ENCODE data around the gene ARHGEF25. TPM values are rescaled to one million over a fixed set of nuclear protein-coding genes. Genes with fewer than 3 reads are reported as not detected.

ARHGEF25 gene
- total RNA-seq, 4 donors from 2014 or later, result 116 to 140 (median 128) TPM

DNA sequence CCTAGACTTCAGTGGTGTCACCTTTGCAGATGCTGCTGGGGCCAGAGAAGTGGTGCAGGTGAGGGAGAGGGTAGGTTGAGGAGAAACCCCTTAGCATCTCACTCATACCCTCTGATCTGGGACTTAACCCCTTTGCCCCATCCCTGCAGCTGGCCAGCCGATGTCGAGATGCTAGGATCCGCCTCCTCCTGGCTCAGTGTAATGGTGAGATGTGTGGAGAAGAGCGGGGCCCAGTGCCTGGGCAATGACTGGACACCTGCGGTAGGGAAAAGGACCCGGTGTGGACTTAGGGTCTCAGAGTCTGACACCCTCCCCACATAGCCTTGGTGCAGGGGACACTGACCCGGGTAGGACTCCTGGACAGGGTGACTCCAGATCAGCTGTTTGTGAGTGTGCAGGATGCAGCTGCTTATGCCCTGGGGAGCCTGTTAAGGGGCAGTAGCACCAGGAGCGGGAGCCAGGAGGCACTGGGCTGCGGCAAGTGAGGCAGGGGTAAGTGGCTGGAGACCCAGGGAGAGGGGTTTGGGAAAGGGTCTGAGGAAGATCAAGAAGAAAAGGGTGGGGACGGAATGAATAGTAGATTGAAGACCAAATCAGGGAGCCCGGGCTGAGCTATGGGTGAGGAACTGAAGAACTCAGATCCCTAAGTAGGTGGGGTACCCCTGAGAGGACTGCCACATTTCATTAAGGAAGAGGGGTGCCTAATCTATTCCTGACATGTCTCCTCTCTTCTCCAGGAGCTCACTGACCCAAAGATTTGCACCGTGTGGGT is 14.2 kb downstream of the ARHGEF25 start:
- Histone ChIP-seq H3K9me3 (no peaks in the 10 kb centered on the region), H3K4me3 (no peak overlapping the region), H3K27me3 (peaks cover 52% of the 10 kb centered on the region), H3K36me3 (peaks cover 0 to 31% of the 10 kb centered on the region in 2 donors), H3K4me1 (peaks cover 0 to 36% (median 12%) of the 10 kb centered on the region in 3 donors), H3K27ac (no peak overlapping the region)
- TF ChIP-seq POLR2AphosphoS5 (IDR thresholded peaks at IDR 0.05) (no peak), POLR2A (IDR thresholded peaks at IDR 0.05) (no peak), EP300 (IDR thresholded peaks at IDR 0.05) (no peak)
- TF ChIP-seq, protein P1, sequence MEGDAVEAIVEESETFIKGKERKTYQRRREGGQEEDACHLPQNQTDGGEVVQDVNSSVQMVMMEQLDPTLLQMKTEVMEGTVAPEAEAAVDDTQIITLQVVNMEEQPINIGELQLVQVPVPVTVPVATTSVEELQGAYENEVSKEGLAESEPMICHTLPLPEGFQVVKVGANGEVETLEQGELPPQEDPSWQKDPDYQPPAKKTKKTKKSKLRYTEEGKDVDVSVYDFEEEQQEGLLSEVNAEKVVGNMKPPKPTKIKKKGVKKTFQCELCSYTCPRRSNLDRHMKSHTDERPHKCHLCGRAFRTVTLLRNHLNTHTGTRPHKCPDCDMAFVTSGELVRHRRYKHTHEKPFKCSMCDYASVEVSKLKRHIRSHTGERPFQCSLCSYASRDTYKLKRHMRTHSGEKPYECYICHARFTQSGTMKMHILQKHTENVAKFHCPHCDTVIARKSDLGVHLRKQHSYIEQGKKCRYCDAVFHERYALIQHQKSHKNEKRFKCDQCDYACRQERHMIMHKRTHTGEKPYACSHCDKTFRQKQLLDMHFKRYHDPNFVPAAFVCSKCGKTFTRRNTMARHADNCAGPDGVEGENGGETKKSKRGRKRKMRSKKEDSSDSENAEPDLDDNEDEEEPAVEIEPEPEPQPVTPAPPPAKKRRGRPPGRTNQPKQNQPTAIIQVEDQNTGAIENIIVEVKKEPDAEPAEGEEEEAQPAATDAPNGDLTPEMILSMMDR (IDR thresholded peaks at IDR 0.05), result no peak
- ATAC-seq, result no peak
- 64 to 75% methylated on average over 4 to 6 of the region's 12 CpGs for WGBS, 2 donors (ENCODE audit: low coverage in 1 of 2)

- no peak for ATAC-seq
- Histone ChIP-seq H3K4me1 (peaks cover 0 to 28% (median 7%) of the 10 kb centered on the region in 3 donors), H3K36me3 (peaks cover 0 to 31% of the 10 kb centered on the region in 2 donors), H3K9me3 (no peaks in the 10 kb centered on the region), H3K27me3 (peaks cover 52% of the 10 kb centered on the region), H3K27ac (no peak overlapping the region), H3K4me3 (no peak overlapping the region)
- 57 to 60% methylated on average over 1 to 10 of the region's 13 CpGs for WGBS, 2 donors (ENCODE audit: low coverage in 1 of 2)
- TF ChIP-seq, protein P1 (IDR thresholded peaks at IDR 0.05), result no peak
- TF ChIP-seq EP300 (IDR thresholded peaks at IDR 0.05) (no peak), POLR2AphosphoS5 (IDR thresholded peaks at IDR 0.05) (no peak), POLR2A (IDR thresholded peaks at IDR 0.05) (no peak)
Observed at GRCh38 chr12:57626111-57626920, 15.1 kb downstream of the ARHGEF25 start.

DNA sequence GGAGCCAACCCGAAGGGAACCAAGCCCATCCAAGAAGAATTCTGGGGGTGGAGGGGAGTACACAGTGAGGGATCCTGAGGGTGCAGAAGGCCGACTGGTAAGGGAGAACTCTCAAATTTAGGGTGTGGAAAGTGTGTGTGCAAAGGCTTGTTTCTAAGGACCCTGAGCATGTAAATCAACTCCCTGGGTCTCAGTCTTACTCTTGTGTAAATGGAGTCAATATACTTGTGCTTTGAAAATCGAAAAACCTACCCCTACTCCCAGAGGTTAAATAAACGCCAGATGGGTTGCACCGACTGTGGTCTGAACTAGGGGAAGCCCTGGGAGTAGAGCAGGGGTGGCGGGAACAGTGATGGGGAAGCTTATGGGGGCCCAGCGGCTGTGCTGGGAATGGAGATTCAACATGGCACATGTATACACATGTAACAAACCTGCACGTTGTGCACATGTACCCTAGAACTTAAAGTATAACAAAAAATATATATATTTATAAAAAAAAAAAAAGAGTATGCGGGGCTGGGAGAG is 15.7 kb downstream of the ARHGEF25 start:
- Histone ChIP-seq H3K27me3 (peaks cover 56% of the 10 kb centered on the region), H3K4me3 (no peak overlapping the region), H3K4me1 (peaks cover 0 to 28% (median 4%) of the 10 kb centered on the region in 3 donors), H3K9me3 (no peaks in the 10 kb centered on the region), H3K36me3 (peaks cover 0 to 31% of the 10 kb centered on the region in 2 donors), H3K27ac (no peak overlapping the region)
- no peak for ATAC-seq
- TF ChIP-seq, protein P1 (IDR thresholded peaks at IDR 0.05), result no peak
- TF ChIP-seq EP300 (IDR thresholded peaks at IDR 0.05), result no peak
- TF ChIP-seq POLR2AphosphoS5 (IDR thresholded peaks at IDR 0.05), result no peak
- TF ChIP-seq POLR2A (IDR thresholded peaks at IDR 0.05), result no peak
- 41 to 52% methylated on average over 6 to 8 of the region's 9 CpGs for WGBS, 2 donors (ENCODE audit: low coverage in 1 of 2)

- Histone ChIP-seq H3K36me3 (peaks cover 0 to 31% of the 10 kb centered on the region in 2 donors), H3K4me1 (peaks cover 0 to 34% (median 10%) of the 10 kb centered on the region in 3 donors), H3K9me3 (no peaks in the 10 kb centered on the region), H3K27ac (no peak overlapping the region), H3K27me3 (peaks cover 58% of the 10 kb centered on the region), H3K4me3 (peak overlapping the region in 1 of 2 donors; percentile 8)
- ATAC-seq, result no peak
- TF ChIP-seq, protein P1 (IDR thresholded peaks at IDR 0.05), result no peak
- TF ChIP-seq EP300 (IDR thresholded peaks at IDR 0.05) (no peak), POLR2A (IDR thresholded peaks at IDR 0.05) (no peak), POLR2AphosphoS5 (IDR thresholded peaks at IDR 0.05) (no peak)
- 47% methylated on average over 20 of the region's 67 CpGs; no CpG with 5 or more reads in 1 of the 2 donors for WGBS, 2 donors (ENCODE audit: low coverage in 1 of 2)
Observed at GRCh38 chr12:57627501-57628279, 16.5 kb downstream of the ARHGEF25 start.
